Measurements from ENCODE around the gene ZMYND19.

GRCh38 chr9:137543237-137543963 is 46.9 kb downstream of the ZMYND19 start:
- TF ChIP-seq CTCF (IDR thresholded peaks at IDR 0.05) = no peak
- no peak for TF ChIP-seq POLR2A (IDR thresholded peaks at IDR 0.05)
- TF ChIP-seq POLR2AphosphoS5 (IDR thresholded peaks at IDR 0.05) = no peak

Data from stomach (tissue), 4 donors.